Mucosa of gallbladder (tissue), 1 donor: Measurements from ENCODE around the gene HAUS7. TPM values are rescaled to one million over a fixed set of nuclear protein-coding genes. Genes with fewer than 3 reads are reported as not detected.

Source experiments
- DNase-seq: peaks from one replicate; pipeline ENCODE4 v3.0.0-alpha.2; 2020; ENCODE audit warnings: low spot score
- total RNA-seq: library from RNA; stranded (reverse); gene quantifications from one replicate; pipeline ENCODE4 v1.2.1, GENCODE V29; 2021
- donor health status: DM: no; HTN: no; CAD: no.

HAUS7 gene
- total RNA-seq, 1 donor from 2014 or later, result 22.4 TPM

DNA sequence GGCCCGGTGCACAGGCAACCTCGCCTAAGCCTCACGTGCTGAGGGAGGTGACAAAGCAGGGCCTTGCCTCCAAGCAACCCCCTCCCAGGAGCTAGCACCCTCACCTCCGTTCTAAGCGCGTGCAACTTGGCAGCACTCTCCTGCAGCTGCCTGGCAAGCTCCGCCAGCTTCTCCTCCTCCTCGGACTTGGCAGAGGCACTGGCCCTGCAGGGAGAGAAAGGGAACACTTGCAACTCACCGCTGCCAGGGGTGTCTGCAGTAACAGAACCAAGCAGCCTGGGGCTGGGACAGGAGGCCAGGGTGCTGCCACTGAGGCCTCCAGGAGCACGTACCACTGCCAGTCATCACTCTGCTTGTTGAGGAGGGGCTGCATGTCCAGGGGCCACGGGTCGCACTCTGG is 14.2 kb downstream of the HAUS7 start:
- DNase-seq, result no peak

DNA sequence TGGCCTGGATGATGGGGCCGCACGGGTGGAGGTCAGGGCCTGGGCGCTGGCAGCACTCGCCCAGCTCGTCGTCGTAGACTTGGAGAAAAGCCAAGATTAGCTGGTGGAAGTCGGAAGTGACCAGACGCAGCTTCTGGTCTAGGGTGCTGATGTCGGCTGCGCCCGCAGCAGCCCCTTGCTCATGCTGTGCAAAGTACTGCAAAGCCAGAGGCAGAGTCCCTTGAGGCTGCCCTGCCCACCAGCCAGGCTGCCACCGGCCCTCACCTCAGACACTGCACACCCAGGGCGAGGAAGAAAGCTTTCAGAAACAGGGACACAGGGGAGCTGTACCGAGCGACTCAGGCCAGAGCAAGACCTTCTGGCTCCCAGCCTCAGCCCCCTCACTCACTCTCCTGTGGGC is 14.8 kb downstream of the HAUS7 start:
- no peak for DNase-seq

DNA sequence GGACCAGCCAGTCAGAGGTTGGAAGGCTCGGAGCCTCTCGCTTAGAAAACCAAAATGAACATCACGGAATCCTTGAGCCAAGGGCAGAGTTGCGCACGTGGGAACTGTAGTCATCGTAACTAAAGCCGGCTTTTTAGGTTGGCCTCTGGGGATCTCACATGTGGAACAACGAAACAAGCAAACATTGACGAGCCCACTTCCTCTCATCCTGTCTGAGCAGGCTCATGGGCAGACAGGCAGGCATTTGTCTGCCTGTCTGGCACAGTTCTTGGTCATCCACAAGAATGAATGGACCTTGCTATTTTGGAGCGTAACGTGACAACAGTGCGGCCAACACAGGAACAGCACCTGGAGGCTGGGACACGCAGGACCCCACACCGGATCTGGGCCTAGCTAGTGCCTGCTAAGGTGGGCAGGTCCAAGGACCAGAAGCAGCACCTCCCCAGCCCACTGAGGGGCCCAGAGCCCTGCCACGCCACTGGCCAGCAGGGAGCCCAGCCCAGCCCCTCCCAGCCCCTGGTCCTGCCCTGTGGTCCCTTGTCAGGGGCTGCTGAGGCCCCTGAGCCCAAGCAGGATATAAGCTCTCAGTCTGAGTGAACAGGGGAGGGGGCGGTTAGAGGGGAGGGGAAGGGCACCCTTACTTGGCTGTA is 15.3 kb downstream of the HAUS7 start:
- no peak for DNase-seq

DNA sequence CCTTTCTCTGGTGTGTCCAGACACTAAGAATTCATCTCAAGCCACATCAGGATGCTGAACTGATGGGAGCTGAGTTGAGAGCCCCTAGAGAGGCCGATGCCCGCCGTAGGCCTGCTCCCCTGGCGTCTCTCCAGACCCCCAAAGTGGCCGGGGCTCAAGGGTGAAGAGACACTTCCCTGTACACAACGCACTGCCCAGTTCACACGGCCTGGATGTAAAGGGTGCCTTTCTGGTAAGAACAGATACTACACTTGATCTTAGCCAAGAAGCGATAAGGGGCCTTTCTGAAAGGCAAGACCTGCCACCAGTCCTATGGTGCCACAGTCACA is 19.5 kb downstream of the HAUS7 start:
- no peak for DNase-seq

DNA sequence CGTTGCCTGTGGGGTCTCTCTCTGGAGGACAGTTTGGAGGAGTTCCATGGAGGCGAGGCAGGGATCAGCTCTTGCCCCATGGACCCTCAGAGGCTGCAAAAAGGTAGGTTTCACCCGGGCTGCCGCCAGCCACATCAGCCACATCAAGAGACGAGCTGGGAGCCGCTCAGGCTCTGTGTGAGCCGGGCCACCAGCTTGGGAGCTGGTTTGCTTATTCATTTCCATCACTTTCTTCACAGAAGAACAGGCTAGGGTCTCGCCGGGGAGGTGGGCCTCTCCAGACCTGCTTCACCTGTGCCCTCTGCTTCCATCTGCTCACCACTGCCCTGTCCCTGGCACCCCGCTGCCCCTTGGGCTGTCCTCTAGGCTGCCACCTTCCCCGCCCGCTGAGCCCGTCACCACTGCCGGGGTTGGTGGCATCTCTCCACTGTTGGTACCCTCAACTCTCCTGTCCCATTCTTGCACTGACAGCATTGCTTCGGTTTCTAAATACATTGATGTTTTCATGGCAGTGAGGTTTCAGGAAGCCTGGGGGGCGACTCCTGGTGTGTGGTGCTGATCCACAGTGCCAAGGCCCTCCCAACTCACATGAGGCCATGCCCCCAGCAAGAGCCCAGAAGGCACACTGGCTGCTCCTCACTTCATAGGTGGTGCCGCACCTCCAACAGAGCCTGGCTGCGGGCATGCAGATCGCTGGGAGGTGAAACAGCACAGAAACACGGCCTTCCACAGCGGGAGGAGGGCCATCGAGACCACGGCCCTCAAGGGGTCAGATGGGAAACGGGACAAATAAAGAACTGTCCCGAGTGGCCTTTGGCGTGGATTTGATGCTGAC is 20.0 kb downstream of the HAUS7 start:
- no peak for DNase-seq

DNA sequence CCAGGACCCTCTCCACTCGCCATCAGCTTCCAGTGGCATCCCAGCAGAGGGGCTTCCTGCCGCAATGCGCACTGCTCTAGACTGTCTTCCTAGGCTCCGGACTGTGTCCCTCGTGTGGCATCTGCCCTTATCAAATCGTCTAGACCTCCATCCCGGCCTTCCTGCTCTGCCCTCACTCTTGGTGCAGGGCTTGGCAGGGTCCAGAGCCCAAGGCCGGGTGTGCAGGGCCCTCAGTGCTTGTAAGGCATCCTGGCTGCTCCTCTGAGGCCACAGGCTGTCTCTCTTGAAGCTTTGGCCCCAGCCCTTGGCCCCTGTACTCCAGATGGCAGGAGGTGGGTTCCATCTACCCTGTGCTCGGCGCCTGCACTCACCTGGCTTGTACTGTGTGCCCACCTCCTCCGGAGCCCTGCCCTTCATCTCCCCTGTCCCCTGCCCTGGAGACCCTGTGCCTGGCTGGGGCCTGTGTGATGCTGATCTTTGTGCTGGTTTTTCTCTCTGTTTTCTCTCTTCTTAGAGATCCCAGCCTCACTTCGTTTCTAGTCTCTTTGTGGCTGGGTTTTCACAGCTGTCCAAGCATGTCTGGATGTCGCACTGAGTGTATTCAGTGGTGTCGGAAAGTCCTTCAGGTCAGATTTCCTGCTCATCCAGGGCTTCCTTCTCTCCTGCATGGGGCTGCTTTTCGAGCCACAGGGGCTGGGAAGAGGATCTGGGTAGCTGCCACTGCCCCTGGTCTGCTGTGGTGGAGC is 20.8 kb downstream of the HAUS7 start:
- no peak for DNase-seq

DNA sequence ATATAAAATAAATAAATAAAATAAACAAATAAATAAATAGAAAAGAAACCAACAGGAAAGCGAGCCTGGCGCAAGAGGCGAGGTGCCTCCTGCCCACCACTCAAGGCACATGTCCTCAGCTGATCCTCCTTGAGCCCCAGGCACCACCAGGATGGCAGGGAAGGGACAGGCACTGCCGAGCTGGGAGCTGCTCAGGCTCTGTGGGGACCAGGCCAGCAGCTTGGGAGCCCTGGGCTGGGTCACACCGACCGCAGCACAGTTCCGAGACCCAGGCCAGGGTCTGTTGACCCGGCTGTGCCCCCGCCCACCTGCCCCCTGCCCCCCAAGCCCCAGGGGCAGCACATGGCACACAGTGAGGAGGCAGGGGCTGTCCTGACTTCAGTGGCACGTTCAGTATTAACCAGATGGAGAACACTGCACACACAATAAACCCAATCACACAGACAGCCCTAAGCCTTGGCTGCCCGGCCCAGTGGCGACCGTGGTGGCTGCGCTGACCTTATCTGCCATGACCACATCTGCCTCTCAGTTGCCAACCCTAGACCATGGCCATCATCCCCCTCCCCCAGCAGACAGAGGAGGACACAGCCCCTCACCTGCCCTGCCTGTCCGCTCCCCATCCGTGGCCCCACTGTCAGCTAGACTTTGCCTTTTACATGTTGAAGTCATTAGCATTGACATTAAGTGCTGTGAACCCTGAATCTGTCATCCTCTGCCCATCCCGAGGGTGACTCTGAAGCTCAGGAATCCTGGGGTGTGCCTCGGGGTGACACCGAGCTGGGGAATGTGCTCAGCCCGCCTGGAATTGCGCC is 21.6 kb downstream of the HAUS7 start:
- DNase-seq, result no peak

DNA sequence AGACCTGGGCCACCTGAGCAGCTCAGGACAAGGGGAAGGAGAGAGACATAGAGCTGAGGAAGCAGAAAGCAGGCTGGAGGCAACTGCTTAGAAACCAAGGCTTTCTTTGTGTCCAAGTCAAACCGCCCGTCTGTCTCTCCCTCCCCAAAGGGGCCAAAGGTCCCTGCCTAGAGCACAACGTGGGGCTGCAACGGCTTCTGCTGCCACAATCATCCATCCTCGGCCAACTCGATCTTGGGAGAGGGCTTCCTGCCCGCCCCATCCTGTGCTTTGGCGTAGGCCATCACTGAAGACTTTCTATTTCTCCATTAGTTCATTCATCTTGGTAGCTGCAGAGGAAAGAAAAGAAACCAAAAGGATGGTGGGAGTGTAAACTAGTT is 22.8 kb downstream of the HAUS7 start:
- no peak for DNase-seq

DNA sequence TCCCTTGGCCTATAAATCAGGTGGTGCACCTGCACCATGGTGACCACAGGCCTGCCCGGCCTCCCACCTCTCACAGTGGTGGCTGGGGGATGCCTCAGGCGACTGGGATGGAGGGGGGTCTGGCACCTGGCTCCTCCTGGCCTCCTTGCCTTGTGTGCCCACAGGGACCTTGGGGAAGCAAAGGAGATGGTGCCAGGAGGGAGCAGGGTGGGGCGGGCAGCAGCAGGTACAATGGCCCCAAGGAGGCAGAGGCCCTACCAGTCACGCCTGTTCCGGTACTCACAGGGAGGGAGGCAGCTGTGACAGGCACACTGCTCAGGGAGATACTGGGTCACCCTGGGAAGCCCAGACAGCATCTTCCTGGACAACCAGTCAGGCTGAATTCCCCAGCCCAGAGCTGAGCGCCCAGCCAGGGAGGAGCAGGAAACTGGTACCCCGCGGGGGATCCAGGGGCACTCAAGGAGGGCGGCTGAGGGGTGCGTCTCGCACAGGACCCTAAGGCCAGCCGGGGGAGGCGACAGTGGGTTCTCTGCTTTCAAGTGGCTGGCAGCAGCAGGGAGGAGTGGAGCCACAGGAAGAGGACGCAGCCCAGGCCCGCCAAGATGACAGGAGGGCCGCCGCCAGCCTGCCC is 23.3 kb downstream of the HAUS7 start:
- no peak for DNase-seq

DNA sequence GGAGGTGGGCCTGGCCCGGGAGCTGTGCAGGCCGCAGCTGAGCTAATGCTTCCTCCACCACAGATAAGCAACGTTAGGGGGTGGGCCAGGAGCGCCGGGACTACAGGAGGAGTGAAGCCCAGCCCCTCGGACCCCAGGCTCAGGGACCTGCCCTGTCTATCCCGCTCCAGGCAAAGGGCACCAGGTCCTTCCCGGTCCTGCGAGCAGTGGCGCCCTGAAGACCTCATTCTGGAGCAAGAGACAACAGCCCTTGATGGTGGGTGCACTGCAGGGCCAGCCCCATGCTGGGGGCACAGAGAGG is 23.8 kb downstream of the HAUS7 start:
- no peak for DNase-seq

DNA sequence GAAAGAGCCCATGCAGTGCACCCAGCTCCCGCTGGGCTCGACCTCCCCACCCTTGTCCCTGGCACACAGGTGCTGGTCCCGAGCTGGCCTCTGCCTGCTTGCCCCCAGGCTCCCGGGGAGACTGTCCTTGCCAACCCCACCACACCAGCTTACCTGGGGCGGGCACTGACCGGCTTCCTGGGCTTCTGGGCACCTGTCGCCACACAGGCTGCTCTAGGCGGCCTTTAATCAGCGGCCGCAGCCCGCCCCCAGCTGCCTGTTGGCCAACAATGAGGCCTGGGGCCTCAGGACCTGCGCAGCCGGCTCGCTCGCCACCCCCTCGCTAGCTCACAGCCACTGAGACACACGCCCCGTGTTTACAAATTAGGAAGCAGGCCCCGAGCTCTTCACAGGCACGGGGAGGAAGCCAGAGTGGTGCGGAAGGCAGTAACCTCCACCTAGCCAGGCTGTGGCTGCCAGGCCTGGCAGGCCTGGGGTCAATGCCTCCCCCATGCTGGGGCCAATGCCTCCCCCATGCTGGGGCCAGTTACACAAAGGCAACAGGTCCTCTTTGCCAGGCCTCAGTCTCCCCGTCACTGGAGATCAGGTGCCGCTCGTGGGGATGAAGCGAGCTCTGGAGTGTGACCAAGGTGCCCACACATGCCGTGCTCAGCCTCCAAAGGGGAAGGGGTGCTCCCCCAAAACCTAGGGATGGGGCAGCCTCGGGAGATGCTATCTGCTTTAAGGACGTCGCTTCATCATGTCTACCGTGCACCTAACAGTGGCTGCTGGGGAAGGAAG is 24.3 kb downstream of the HAUS7 start, which contains the start of gene TREX2:
Gene TREX2 (minus strand): TSS at position 201 of the 780 bp plus-strand sequence. CDS start 626 bp downstream, outside the sequence.
- DNase-seq, result no peak

DNA sequence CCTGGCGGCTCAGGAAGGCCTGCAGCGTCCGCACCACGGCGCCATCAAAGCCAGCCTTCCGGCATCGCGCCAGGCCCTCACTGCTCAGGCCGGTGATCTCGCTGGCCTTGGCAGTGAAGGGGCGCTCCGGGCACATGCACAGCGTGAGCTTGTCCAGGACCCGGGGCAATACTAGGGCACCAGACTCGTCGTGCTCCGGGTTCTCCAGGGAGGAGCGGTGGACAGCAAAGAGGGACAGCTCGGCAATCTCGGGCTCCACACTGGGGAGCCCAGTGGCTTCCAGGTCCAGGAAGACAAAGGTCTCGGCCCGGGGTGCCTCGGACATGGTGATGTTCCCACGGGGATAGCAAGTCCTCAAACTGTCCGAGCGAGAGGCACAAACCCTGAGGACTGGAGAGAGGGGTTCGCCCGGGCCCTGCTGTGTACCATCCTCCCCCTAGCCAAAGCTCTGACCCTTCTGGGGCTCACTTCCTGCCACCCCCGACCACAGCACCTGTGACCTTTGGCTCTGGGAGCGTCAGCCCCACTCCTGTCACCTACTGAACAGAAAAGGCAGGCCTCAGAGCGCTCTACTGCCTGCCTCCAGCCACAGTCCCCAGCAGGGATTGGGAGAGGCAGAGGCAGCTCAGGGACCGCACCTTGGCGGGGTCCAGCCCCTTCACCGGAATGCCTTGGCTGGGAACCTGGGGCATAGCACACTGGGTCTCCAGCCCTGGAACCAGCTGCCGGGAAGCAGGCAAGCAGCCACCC is 25.1 kb downstream of the HAUS7 start:
- no peak for DNase-seq

DNA sequence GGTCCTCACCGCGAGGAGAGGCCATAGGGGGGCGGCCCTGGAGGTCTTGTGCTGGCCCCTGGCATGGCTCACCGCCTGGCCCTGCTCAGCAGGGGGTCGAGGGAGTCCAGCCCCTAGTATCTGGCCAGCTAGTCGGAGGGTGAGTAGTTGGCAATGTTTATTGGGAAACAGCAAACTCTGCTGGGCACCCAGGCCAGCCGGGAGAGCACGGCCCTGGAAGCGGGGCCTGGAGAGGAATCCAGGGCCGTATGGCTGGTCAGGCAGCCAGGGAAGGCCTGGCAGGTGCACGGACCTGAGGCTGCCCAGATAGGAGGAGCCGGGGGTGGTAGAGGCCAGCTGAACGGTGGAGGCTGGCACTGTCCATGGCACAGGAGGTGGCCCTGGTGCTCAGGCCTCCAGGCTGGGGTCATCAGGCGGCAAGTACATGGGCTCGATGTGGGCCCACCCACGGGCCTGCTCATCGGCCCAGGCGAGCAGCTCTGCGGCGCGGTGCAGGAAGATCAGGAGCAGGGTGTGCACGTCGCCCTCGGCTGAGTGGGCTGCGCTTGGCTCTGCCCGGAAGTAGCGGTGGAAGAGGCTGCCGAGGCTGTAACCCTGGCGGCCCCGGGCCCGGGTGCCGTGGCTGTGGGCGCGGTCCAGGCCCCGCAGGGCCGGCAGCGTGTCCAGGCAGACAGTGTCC is 25.9 kb downstream of the HAUS7 start:
- DNase-seq, result no peak

DNA sequence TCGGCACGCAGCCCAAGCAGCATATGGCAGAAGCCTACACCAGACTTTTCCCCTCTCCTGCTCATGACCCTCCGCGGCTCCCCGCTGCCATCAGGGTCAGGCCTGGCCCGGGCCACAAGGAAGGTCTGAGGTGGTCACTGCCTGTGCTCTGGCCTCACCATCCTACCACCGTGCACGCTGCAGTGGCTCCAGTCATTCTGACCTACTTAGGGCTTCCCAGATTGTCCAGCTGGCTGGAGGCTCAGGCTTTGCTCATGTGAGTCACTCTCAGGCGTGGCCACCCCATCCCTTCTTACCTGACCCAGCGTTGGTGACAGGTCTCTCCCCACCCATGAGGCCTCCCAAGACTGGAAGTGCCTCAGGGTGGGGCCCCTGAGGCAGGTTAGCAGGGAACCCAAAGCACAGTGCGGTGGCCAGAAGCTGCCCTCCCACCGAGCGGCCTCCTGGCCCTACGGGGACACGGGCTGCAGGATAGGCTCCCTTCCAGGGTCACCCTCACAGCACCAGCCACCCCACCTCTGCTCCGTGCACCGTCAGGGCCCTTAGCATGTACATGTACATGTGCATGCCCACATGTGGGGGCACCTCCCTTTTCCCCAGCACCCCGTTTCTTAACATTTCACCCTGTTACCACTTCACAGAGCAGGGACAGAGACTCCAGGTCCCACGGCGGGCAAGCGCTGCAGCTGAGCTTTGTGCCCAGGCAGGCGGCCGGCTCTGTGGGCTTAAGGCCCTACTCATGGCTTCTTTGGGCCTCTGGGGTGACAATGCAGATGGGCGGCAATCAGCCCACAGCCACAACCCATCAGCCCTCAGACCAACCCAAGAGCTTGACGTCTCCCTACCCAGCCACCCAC is 26.7 kb downstream of the HAUS7 start:
- no peak for DNase-seq

DNA sequence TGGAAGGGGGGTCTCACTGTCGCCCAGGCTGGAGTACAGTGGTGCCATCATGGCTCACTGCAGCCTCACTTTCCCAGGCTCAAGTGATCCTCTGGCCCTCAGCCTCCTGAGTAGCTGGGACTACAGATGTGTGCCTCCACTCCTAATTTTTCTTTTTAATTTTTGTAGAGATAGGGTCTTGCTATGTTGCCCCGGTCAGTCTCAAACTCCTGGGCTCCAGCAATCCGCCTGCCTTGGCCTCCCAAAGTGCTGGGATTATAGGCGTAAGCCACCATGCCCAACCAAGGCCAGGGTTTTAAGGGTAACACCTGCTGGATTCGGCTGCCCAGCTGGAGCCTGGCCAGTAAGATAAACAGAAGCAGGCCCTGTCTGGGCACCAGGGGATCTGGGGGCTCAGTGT is 27.9 kb downstream of the HAUS7 start:
- DNase-seq, result no peak

DNA sequence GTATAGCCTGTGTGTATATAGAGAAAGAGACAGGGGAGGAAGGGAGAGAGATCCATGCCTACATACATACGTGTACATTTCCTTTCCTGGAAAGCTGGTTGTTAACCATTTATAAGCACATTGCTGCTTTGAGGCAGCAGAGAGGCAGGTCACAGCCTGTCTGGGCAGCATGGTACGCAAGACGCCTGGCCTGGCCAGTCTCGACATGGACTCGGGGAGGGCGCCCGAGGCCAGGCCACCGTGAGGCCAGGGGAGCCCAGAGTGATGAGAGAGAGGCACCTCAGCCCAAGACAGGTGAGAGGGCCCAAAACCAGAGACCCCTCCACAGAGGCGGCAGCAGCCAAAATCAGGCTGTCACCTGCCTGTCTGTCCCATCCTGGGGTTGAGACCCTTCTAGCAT is 28.4 kb downstream of the HAUS7 start:
- DNase-seq, result no peak

DNA sequence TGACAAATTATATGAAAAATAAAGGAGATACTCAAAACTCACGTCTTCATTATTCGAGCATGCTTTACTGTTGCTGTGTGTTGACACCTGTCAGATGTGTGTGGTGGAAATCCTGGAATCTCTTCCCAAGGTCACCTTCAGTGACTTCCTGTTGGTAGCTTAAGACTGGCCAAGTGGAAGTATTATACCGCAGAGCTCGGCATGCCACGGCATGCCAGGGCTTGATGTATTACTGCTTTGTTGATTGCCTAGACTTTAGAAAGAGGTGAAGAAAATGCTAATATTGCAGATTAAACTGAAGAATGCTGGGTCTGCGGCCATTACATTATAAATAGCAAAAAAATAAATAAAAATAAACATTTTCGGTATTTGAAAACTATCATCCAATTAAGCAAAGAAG is 29.1 kb downstream of the HAUS7 start:
- no peak for DNase-seq

DNA sequence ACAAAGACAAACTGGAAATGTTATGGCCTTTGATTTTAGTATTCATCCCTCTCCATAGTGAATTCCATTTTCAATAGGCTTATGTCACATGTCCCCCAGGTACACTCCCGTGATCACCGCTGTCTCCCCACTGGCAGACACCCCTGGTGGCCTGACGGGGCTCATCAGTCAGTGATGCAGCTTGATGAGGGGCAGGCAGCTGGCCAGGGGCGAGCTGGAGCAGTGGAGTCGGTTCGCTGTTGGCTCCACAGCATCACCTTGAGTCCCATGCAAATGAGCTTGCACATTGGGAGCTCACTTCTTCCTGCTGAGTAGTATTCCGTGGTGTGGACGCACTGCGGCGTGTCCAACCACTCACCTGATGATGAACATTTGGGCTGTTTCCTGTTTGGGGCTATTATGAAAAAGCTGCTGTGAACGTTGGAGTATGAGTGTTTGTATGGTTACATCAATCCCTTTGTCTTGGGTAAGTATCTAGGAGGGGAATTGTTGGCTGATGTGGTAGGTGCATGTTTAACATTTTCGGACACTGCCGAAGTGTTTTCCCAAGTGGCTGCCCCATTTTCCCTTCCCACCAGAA is 29.7 kb downstream of the HAUS7 start:
- DNase-seq, result no peak
